HG02588 (cell line): ENCODE measurements around the gene H1-8.

Experiments used
- ATAC-seq: cut with Tn5 transposase; IDR thresholded peaks from one replicate; pipeline ENCODE4 v1.9.1; 2021; ENCODE audit warnings: mild to moderate bottlenecking, moderate library complexity; ENCODE audit not compliant: unreplicated experiment

Gene H1-8

DNA sequence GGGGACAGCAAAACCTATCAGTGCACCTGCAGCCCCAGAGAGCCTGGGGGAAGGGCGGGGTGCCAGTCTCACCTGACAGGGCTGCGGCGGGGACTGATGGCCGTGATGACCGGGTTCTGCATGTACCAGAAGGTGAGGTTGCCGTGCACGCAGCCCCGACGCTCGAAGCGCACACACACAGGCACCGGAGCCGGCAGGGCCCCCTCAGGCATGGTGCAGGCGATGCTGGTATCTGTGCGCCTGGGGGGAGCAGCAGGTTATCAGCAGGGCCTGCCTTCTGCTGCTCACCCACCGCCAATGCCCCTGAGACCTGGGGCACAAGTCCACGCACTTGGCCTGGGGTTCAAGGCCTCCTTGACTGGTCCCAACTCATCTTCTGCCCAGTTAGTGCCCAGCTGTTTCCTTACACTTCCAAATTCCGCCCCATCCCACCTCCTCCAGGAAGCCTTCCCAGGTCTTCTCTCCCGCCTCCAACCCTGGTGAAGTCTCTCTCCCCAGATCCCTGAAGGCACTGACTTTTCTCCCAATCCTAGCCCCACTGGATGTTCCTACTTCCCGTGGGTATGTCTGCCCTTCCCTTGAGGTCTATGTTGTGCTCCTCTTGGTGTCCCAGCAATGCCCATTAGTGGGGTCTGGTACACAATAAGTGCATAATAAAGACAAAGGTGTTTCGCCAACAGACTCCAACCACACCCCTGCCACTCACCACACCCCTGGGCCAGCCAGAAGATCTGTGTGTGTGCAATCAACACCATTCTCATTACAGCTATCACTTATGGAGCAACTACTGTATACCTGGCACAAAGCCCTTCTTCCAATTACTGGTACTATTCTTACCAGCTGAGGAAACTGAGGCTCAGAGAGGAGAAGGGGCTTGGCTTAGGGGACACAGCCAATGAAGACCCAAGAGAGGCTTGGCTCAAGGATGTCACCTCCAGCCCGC is 28.9 kb downstream of the H1-8 start:
- ATAC-seq = no peak

- no peak for ATAC-seq
These were observed 29.6 kb downstream of the H1-8 start for GRCh38 chr3:129572603-129573002.

- no peak for ATAC-seq
These were observed 30.5 kb downstream of the H1-8 start for GRCh38 chr3:129573493-129573892.

- no peak for ATAC-seq
These were observed 31.2 kb downstream of the H1-8 start for GRCh38 chr3:129574206-129574605.

DNA sequence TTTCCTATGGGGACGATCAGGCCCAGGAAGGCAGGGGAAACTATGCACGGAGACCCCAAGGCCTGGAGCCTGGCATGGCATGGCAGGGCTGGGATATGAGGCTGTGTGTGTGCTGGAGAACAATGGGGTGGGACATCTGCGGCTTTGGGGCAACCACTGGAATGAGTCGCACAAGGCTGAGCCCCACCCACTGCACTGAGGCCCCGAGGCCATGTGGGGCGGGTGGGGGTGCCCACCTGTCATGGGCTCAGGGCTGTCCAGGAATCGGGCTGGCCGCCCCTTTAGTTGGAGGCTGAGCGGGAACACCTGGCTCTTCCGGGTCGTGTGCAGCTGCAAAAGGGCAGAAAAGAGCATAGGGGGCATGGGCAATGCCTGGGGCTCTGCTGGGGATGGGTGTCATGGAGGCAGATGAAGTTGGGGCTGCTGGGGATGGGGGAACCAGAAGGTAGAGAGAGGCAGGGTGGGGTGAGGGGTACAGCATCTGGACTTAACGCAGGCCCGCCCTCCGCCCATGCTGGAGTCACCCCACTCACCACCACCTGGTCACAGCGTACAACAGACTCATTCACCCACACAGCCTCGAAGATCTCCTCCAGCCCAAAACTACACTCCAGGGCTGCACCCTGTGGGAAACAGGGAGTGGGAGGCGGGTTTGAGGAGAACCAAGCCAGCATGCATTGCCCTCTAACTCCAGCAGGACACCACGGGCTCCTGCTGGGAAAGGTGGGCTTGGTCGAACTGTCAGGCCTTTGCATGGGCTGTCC is 32.4 kb downstream of the H1-8 start:
- no peak for ATAC-seq

DNA sequence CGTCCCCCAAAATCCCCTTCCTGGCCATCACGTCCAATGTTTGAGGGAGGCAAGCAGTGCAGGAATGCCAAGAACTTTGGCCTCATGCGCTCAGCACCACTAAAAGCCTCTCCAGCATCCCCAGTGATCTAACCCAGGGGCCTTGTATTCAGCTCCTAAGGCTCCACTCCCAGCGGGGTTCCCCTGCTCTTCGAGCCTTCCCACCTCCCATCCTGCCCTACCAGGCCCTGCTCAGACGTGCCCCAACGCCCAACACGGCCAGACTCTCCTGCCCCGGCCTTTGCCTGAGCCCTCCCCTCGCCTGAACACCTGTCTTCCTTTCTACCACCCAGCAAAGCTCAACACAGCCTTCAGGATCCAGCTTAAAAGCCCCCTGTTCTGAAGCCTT is 33.0 kb downstream of the H1-8 start:
- ATAC-seq = no peak

DNA sequence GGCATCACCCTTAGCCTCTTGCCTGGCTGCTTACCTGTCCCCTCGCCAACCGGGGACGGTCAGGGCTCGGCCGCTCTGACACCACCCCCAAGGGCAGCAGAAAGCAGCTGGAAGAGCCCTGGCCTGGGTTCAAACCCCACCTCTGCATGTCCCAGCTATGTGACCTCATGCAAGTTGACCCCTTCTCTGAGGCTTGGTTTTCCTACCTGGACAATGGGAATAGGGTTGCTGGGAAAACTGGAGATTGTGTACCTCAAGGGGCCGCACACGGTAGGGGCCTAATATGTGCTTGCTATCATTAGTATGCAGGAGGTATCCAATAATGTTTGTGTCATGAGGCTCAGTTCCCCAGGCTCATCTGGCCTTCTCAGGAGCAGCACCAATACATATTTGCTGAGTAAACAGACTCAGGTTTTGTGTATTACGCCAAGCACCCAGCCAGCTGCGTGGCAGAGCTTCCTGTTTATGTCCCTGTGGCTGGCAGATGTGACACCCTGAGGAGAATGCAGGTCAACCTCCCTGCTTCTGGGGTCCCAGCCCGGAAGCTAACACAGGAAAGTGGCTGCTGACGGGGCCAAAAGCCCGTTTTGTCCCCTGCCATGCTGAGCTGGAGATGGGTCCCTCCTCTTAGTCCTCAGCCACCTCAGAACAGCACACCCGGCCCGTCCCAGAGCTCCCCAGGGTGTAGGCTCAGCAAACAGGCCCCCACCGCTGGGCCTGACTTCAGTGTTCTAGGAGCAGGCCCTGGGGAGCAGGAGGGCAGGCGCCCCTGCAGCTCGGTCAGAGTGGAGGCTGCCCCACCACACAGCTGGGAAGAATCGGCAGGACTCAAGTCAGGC is 33.8 kb downstream of the H1-8 start:
- peak; percentile 40 for ATAC-seq

DNA sequence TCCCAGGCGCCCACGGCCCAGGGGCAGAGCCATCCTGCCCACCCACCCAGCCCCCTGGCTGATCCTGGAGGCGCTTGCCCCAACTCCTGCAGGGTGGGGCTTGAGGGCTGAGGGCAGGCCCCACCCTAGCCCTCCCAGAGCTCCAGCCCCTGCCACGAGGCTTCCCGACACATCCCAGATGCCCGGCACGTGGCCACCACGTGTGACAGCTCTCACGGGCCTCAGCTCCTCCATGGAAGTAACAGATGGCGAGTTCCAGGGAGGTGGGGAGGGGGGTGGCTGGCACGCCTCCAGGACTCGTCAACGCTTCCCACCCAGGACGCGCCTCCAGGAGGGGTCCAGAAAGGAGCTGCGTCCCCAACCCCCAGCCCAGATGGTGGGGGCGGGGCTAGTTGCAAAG is 34.4 kb downstream of the H1-8 start:
- no peak for ATAC-seq

DNA sequence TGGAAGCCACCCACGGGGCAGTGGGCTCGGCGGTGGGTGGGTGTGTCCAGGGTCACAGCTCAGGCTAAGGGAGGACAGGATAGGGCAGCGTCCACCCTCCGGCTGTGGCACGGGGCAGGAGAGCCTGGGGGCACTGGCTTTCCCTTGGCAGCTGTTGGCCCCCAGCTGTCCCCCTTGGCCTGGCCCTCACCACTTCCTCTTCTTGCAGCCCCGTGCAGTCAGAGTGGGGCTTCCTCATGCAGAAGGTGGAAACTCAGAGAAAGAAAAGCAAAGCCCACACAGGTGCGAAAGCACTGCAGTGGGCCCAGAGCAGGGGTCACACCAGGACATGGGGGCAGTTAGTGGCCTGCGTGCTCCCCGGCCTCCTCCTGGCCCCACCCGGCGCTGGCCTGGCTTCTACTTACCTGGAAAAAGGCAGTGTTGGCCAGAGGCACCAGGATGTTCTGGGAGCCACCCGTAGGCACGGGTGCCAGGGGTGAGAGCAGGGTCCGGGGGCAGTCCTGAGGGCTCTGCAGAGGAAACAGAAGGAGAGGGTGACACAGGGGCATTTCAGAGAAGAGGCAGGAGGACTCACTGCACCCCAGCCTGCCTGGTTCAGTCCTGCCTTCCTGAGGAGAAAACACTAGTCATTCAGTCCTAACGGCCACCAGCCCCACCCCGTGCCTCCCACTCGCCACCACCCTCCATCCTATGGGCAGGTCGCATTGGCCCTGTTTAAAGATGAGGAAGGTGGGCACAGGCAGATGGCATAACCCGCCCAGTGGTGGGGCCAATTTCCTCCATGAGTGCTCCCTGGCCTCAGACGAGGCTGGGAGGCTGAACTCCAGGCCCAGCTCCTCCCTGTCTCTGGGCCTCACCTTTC is 35.2 kb downstream of the H1-8 start:
- peak; percentile 43 for ATAC-seq

DNA sequence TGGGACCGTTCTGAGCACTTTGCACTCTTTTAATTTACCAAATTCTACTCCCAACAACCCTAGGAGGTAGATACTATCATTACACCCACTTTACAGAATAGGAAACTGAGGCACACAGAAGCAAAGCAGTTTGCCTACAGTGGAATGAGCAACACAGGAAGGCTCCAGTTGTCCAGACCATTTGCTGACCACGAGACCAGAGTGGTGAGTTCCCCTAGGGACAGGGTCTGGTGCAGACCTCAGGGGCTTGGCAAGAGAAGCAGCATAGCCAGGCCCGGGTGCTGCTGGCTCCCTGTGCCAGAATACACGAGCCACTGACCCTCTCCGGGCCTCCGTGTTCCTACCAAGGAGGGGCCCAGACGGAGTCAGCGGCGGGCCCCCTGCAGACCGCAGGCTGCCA is 37.0 kb downstream of the H1-8 start:
- no peak for ATAC-seq

GRCh38 chr3:129581623-129582022 is 38.6 kb downstream of the H1-8 start:
- ATAC-seq = no peak

DNA sequence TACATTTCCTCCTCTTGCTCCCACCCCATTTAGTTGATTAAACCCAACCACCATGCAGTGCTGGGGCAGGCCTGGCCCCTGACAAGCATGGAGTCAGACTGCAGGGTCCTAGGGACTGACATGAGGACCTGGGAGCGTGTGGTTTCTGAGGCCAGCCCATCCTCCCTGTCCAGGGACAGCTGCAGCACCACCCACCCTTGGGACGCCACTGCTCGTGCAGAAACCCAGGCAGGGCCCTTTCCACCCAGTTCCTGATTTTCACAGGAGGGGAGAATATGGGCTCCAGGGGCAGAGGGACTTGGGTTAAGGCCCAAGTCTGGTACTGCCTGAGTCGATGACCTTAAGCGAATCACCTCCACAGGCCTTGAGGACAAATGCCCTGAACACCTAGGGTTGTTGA is 39.8 kb downstream of the H1-8 start:
- ATAC-seq = no peak

- no peak for ATAC-seq
These were observed 40.3 kb downstream of the H1-8 start for GRCh38 chr3:129583289-129583688.

- no peak for ATAC-seq
These were observed 41.7 kb downstream of the H1-8 start for GRCh38 chr3:129584631-129585030.

DNA sequence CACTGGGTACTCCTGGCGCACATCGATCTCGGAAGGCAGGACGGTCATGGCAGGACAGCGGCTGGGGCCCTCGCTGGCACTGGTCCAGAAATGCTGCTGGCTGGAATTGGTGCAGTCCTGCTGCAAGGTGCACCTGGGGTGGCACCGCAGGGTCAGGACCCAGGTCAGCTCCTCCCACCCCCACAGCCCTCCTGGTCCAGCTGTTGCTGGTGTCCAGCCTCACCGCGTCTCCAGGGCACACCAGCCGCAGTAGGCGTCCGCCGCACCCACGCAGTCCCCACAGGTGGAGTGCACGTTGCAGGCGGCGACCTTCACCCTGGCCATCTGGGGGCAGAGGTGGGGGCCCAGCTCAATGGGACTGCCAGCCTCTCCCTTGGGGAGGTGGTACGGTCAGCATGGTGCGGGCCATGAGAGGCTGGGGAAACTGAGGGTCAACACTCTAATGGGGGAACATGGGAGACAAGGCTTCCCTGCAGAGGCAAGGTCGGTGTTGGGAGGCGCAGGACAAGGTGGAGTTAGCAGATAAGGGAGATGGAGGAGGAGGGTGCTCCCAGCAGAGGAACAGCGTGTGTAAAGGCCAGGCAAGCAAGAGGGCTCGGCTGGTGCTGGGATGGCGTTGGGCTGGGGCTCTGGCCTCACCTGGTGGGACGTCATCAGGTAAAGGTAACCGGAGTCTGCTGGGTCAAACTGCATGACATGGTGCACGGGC is 43.1 kb downstream of the H1-8 start:
- ATAC-seq = no peak

- no peak for ATAC-seq
These were observed 43.9 kb downstream of the H1-8 start for GRCh38 chr3:129586746-129587430.

DNA sequence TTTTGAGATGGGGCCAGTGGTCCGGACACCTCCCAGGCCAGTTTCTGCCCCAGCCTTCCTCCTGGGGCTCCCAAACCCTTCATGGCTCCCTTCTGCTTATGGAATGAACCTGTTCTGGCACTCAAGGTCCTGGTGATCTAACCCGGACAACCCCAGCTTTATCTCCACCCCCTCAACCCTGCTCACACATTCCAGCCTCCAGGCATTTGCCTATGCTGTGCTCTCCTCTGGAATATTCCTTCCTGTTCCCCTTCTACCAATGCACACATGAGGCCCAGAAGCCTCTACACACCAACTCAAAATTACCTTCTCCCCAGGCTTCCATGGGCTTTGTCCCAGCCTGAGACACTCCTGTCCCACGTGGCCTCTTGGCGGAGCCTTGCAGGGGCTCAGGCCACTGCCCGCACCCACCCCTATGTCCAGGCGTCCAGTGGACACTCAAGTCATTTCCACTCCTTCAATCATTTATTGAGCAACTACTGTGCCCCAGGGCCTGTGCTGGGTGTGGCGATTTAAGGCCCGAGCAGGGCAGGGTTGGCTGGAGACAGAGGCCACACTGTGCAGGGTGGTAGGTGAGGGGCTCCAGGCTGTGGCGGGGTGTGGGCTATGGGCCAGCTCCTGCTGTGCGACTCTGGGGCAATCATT is 44.7 kb downstream of the H1-8 start:
- ATAC-seq = no peak

GRCh38 chr3:129590215-129590614 is 47.2 kb downstream of the H1-8 start:
- ATAC-seq = no peak

DNA sequence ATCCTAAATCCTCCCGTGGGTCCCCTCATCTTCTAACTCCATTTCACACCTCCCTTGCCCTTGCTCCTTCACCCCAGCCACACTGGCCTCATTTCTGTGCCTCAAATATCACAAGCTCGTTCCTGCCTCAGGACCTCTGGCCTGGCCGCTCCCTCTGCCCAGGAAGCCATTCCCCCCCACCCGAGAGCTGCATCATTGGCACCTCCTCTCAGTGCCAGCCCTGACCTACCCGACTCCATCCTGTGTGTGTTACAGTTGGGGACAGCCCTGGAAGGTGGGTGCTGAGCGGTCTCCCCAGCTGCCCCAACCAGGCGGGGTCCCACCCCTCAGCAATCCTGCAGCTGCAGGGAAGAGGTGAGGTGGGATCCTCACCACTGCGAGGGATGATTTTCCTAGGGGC is 49.0 kb downstream of the H1-8 start:
- no peak for ATAC-seq
